IMR-90 (cell line): ENCODE data around the gene SLC66A1. TPM values are rescaled to one million over a fixed set of nuclear protein-coding genes. Genes with fewer than 3 reads are reported as not detected.

ENCODE experiments used
- ATAC-seq: fragments of 200-7000 bp; cut with Tn5 transposase; 2 replicates; pipeline ENCODE4 v1.9.1; 2020; ENCODE audit warnings: low read depth, mild to moderate bottlenecking, moderate library complexity
- BruUV-seq: library from RNA; stranded (reverse); fragments of 400-500 nt; replicated peaks from 2 replicates; lab custom pipeline; 2021; lab: Mats Ljungman, UMichigan
- CTCF ChIA-PET: fragments of 300-600 bp; formaldehyde crosslinking; extraction: SDS; loops from one replicate; lab custom pipeline; 2021; ENCODE audit warnings: antibody characterized with exemption; lab: Yijun Ruan, JAX
- POLR2A ChIA-PET: fragments of 300-600 bp; sonication (Branson Sonifier 250); formaldehyde crosslinking; loops from one replicate; lab custom pipeline; 2022; ENCODE audit warnings: antibody characterized with exemption; ENCODE audit not compliant: unreplicated experiment; lab: Charles Lee
- DNase-seq: peaks from one replicate; pipeline ENCODE4 v3.0.0; 2013
- H2AFZ ChIP-seq: replicated peaks from 2 replicates; pipeline ENCODE3; 2013; ENCODE audit warnings: low read length, mild to moderate bottlenecking; ENCODE audit not compliant: poor library complexity
- H2AK5ac ChIP-seq: 2 replicates; pipeline ENCODE4 v1.6.1; 2013; ENCODE audit warnings: low read depth, low read length, inconsistent platforms
- H2AK9ac ChIP-seq: replicated peaks from 2 replicates; pipeline ENCODE3; 2013; ENCODE audit warnings: mild to moderate bottlenecking, low read depth, low read length, moderate library complexity; ENCODE audit not compliant: poor library complexity
- H2BK120ac ChIP-seq: 2 replicates; pipeline ENCODE4 v1.6.1; 2013; ENCODE audit warnings: low read depth, low read length, inconsistent platforms
- H2BK15ac ChIP-seq: 3 replicates; pipeline ENCODE4 v1.6.1; 2013; ENCODE audit warnings: low read depth, low read length, inconsistent platforms
- H2BK20ac ChIP-seq: 2 replicates; pipeline ENCODE4 v1.6.1; 2013; ENCODE audit warnings: low read depth, mild to moderate bottlenecking, inconsistent platforms, low read length, moderate library complexity
- H2BK5ac ChIP-seq: 2 replicates; pipeline ENCODE4 v1.6.1; 2013; ENCODE audit warnings: mild to moderate bottlenecking, low read depth, low read length, inconsistent platforms; ENCODE audit not compliant: poor library complexity, severe bottlenecking
- H3K14ac ChIP-seq: replicated peaks from 2 replicates; pipeline ENCODE4 v1.6.1; 2013; ENCODE audit warnings: low read depth, low read length, inconsistent platforms
- H3K18ac ChIP-seq: 2 replicates; pipeline ENCODE4 v1.6.1; 2013; ENCODE audit warnings: low read depth, low read length, control low read depth
- H3K23ac ChIP-seq: 2 replicates; pipeline ENCODE4 v1.6.1; 2013; ENCODE audit warnings: low read depth, low read length, inconsistent platforms
- H3K27ac ChIP-seq: 2 replicates; pipeline ENCODE4 v1.5.1; 2013; ENCODE audit warnings: mild to moderate bottlenecking, control low read depth, low read length; ENCODE audit not compliant: insufficient read depth
- H3K27me3 ChIP-seq: 2 replicates; pipeline ENCODE4 v1.6.1; 2013; ENCODE audit warnings: low read length; ENCODE audit not compliant: control insufficient read depth, insufficient read depth
- H3K36me3 ChIP-seq: 2 replicates; pipeline ENCODE4 v1.6.1; 2013; ENCODE audit warnings: low read length, mixed read lengths; ENCODE audit not compliant: control insufficient read depth, insufficient read depth
- H3K4ac ChIP-seq: 2 replicates; pipeline ENCODE4 v1.6.1; 2013; ENCODE audit warnings: low read depth, low read length, inconsistent platforms
- H3K4me1 ChIP-seq: 2 replicates; pipeline ENCODE4 v1.6.1; 2013; ENCODE audit warnings: low read length, mixed read lengths; ENCODE audit not compliant: control insufficient read depth, insufficient read depth
- H3K4me2 ChIP-seq: 2 replicates; pipeline ENCODE4 v1.6.1; 2013; ENCODE audit warnings: low read depth, mild to moderate bottlenecking, control low read depth, low read length, moderate library complexity
- H3K4me3 ChIP-seq: 2 replicates; pipeline ENCODE4 v1.5.1; 2013; ENCODE audit warnings: low read depth, mild to moderate bottlenecking, control low read depth, low read length, moderate library complexity; ENCODE audit not compliant: insufficient read depth
- H3K56ac ChIP-seq: 2 replicates; pipeline ENCODE4 v1.6.1; 2013; ENCODE audit warnings: low read length, inconsistent platforms; ENCODE audit not compliant: insufficient read depth; ENCODE audit errors: extremely low read depth
- H3K79me1 ChIP-seq, 2 experiments: 2 replicates each; pipeline ENCODE4 v1.6.1; 2013; ENCODE audit warnings: low read length in 2 of 2, inconsistent platforms in 1 of 2, low read depth in 1 of 2
- H3K9ac ChIP-seq: 2 replicates; pipeline ENCODE4 v1.6.1; 2013; ENCODE audit warnings: low read depth, low read length, control low read depth
- H3K9me1 ChIP-seq: 2 replicates; pipeline ENCODE4 v1.6.1; 2013; ENCODE audit warnings: low read length, inconsistent platforms; ENCODE audit not compliant: insufficient read depth
- H3K9me3 ChIP-seq: 2 replicates; pipeline ENCODE4 v1.6.1; 2013; ENCODE audit warnings: low read length; ENCODE audit not compliant: control insufficient read depth, insufficient read depth
- H4K20me1 ChIP-seq: 2 replicates; pipeline ENCODE4 v1.6.1; 2013; ENCODE audit warnings: low read length, inconsistent platforms; ENCODE audit not compliant: insufficient read depth
- H4K5ac ChIP-seq: 2 replicates; pipeline ENCODE4 v1.6.1; 2013; ENCODE audit warnings: mild to moderate bottlenecking, low read depth, low read length, control low read depth
- H4K8ac ChIP-seq, 2 experiments: 2 replicates each; pipeline ENCODE4 v1.6.1; 2013; ENCODE audit warnings: low read depth in 2 of 2, low read length in 2 of 2, control low read depth in 1 of 2, inconsistent platforms in 1 of 2
- H4K91ac ChIP-seq: 2 replicates; pipeline ENCODE4 v1.6.1; 2013; ENCODE audit warnings: low read depth, low read length, inconsistent platforms; ENCODE audit not compliant: insufficient read depth
- MAZ ChIP-seq: IDR thresholded peaks from 2 replicates; pipeline ENCODE4 v1.6.1; 2012; ENCODE audit warnings: low read depth, mild to moderate bottlenecking, low read length, improper control_type of control experiment, moderate library complexity, borderline replicate concordance
- MXI1 ChIP-seq: IDR thresholded peaks from 2 replicates; pipeline ENCODE4 v1.6.1; 2012; ENCODE audit warnings: low read depth, mild to moderate bottlenecking, low read length, moderate library complexity, borderline replicate concordance
- NFE2L2 ChIP-seq: fragments of 150-350 bp; IDR thresholded peaks from 2 replicates; pipeline ENCODE4 v1.6.1; 2016; ENCODE audit warnings: low read depth, mild to moderate bottlenecking, low read length
- POLR2A ChIP-seq: IDR thresholded peaks from 2 replicates; pipeline ENCODE4 v1.6.1; 2012; ENCODE audit warnings: mild to moderate bottlenecking, low read depth, low read length
- RCOR1 ChIP-seq: IDR thresholded peaks from 2 replicates; pipeline ENCODE4 v1.6.1; 2012; ENCODE audit warnings: mild to moderate bottlenecking, low read length, improper control_type of control experiment; ENCODE audit not compliant: insufficient replicate concordance
- RFX5 ChIP-seq: IDR thresholded peaks from 2 replicates; pipeline ENCODE4 v1.8.0; 2012; ENCODE audit warnings: low read depth, mild to moderate bottlenecking, low read length, moderate library complexity
- SMC3 ChIP-seq: fragments of 150-350 bp; IDR thresholded peaks from 2 replicates; pipeline ENCODE4 v1.6.1; 2016; ENCODE audit warnings: low read depth, mild to moderate bottlenecking, antibody characterized with exemption, low read length, moderate library complexity
- WGBS, 2 experiments: methylation state at CpG; one replicate each; pipeline versions ENCODE4 v1.1.5 to v1.1.7; 2013; ENCODE audit warnings: missing lambda C conversion rate in 2 of 2; ENCODE audit not compliant: insufficient read length in 1 of 2; ENCODE audit errors: extremely low coverage in 2 of 2; 5-methylcytosine and 5-hydroxymethylcytosine counted together
- dilution Hi-C: fragments of 300-500 bp; cut with HindIII; formaldehyde crosslinking; loops from one replicate; pipeline ENCODE4 v1.14.3; 2018; ENCODE audit warnings: low sequenced_read_pairs; ENCODE audit not compliant: unreplicated experiment
- in situ Hi-C: fragments of 300-500 bp; cut with MboI; formaldehyde crosslinking; loops from 3 replicates; pipeline ENCODE4 v1.14.3; 2019; ENCODE audit warnings: low sequenced_read_pairs, inconsistent platforms, mixed read lengths
- intact Hi-C: fragments of 100-400 bp; cut with micrococcal nuclease; formaldehyde crosslinking; loops from 2 replicates; pipeline ENCODE4 v1.10.0; 2022
- polyA plus RNA-seq, 3 experiments: library from polyadenylated mRNA; depleted of rRNA; stranded (reverse); fragments of >200 nt; gene quantifications; 2 replicates each; pipeline ENCODE4 v1.2.3, GENCODE V29; 2012; ENCODE audit warnings: low replicate concordance in 1 of 3
- total RNA-seq: library from RNA; depleted of rRNA; stranded (reverse); fragments of >200 nt; gene quantifications from 2 replicates; pipeline ENCODE4 v1.2.3, GENCODE V29; 2012

SLC66A1 gene
- total and polyA plus RNA-seq, 2 of the 4 experiments (the other 2 are of a cell fraction): 6.8 to 18.9 TPM

GRCh38 chr1:19344831-19345230 is 32.7 kb downstream of the SLC66A1 start:
- Histone ChIP-seq H3K23ac (no peak overlapping the region), H3K27ac (no peak overlapping the region), H2AK9ac (no peak overlapping the region), H3K9me1 (peaks cover 6% of the 10 kb centered on the region; the same call in 1 of the 2 replicates), H3K4me2 (no peak overlapping the region), H4K91ac (no peak overlapping the region), H3K4ac (no peak overlapping the region), H2AFZ (no peak overlapping the region), H3K27me3 (no peaks in the 10 kb centered on the region), H4K8ac (no peak overlapping the region), H2BK20ac (no peak overlapping the region), H3K18ac (no peak overlapping the region), H2AK5ac (no peak overlapping the region), H4K20me1 (peaks cover 48% of the 10 kb centered on the region), H3K14ac (no peak overlapping the region), H3K36me3 (peaks cover 77% of the 10 kb centered on the region), H2BK5ac (no peak overlapping the region), H3K9me3 (no peaks in the 10 kb centered on the region), H3K4me3 (no peak overlapping the region), H2BK15ac (no peak overlapping the region), H4K5ac (no peak overlapping the region), H2BK120ac (no peak overlapping the region), H3K4me1 (no peaks in the 10 kb centered on the region; the same call in 1 of the 2 replicates), H3K9ac (no peak overlapping the region), H3K79me1 (peaks cover 21 to 56% of the 10 kb centered on the region in 2 experiments), H3K56ac (no peak overlapping the region)
- TF ChIP-seq RFX5 (no peak), MAZ (no peak), POLR2A (no peak), NFE2L2 (no peak), RCOR1 (no peak), SMC3 (no peak), MXI1 (no peak)
- dilution Hi-C loops: no loop called here
- CTCF ChIA-PET: interaction anchor here (1.4 kb wide), 1 partner anchor 41 kb away, joined by 5 read pairs; no protein-coding TSS in a partner anchor
- intact Hi-C loops: loop anchor here (1.0 to 5.0 kb wide), 2 partner anchors 122 to 306 kb away; no protein-coding TSS in a partner anchor
- in situ Hi-C loops: loop anchor here (5.0 kb wide), 1 partner anchor 302 kb away; no protein-coding TSS in a partner anchor
- DNase-seq: no peak
- no TSS peak for BruUV-seq
- WGBS, 2 experiments: 95% methylated on average over 4 of the region's 11 CpGs; no CpG with 5 or more reads in 1 of the 2 experiments
- ATAC-seq: no peak
- POLR2A ChIA-PET: no interaction called here
